Measurements from ENCODE around the gene TRPM4. TPM values are rescaled to one million over a fixed set of nuclear protein-coding genes. Genes with fewer than 3 reads are reported as not detected.
"Not testable (repeated sequence)": the region's sequence is repeated elsewhere in the genome, so short reads cannot be mapped to it uniquely, and the experiment has no call there.

Gene TRPM4
- total RNA-seq, 1 donor from 2014 or later, result 28.5 TPM

DNA sequence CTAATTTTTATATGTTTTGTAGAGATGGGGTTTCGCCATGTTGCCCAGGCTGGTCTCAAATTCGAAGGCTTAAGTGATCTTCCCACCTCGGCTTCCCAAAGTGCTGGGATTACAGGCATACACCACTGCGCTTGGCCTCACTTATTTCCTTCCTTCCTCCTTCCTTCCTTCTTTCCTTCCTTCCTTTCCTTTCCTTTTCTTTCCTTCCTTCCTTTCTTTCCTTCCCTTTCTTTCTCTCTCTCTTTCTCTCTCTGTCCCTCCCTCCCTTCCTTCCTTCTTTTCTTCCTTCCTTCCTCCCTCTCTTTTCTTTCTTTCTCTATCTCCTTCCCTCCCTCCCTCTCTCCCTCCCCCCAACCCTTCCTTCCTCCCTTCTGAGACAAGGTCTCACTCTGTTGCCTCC, 36.8 kb downstream of the TRPM4 start:
- Mint-ChIP-seq H3K9me3 (ENCODE audit: unreplicated experiment) (no peaks in the 10 kb centered on the region), H3K4me3 (ENCODE audit: unreplicated experiment) (no peak overlapping the region), H3K27me3 (ENCODE audit: unreplicated experiment) (no peaks in the 10 kb centered on the region), H3K27ac (ENCODE audit: unreplicated experiment) (no peak overlapping the region), H3K4me1 (ENCODE audit: unreplicated experiment) (peaks cover 5% of the 10 kb centered on the region), H3K36me3 (ENCODE audit: unreplicated experiment) (peaks cover 19% of the 10 kb centered on the region)
- TF ChIP-seq, protein P1, sequence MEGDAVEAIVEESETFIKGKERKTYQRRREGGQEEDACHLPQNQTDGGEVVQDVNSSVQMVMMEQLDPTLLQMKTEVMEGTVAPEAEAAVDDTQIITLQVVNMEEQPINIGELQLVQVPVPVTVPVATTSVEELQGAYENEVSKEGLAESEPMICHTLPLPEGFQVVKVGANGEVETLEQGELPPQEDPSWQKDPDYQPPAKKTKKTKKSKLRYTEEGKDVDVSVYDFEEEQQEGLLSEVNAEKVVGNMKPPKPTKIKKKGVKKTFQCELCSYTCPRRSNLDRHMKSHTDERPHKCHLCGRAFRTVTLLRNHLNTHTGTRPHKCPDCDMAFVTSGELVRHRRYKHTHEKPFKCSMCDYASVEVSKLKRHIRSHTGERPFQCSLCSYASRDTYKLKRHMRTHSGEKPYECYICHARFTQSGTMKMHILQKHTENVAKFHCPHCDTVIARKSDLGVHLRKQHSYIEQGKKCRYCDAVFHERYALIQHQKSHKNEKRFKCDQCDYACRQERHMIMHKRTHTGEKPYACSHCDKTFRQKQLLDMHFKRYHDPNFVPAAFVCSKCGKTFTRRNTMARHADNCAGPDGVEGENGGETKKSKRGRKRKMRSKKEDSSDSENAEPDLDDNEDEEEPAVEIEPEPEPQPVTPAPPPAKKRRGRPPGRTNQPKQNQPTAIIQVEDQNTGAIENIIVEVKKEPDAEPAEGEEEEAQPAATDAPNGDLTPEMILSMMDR (IDR thresholded peaks at IDR 0.05), result no peak
- no peak for DNase-seq (ENCODE audit: extremely low spot score, unreplicated experiment)

DNA sequence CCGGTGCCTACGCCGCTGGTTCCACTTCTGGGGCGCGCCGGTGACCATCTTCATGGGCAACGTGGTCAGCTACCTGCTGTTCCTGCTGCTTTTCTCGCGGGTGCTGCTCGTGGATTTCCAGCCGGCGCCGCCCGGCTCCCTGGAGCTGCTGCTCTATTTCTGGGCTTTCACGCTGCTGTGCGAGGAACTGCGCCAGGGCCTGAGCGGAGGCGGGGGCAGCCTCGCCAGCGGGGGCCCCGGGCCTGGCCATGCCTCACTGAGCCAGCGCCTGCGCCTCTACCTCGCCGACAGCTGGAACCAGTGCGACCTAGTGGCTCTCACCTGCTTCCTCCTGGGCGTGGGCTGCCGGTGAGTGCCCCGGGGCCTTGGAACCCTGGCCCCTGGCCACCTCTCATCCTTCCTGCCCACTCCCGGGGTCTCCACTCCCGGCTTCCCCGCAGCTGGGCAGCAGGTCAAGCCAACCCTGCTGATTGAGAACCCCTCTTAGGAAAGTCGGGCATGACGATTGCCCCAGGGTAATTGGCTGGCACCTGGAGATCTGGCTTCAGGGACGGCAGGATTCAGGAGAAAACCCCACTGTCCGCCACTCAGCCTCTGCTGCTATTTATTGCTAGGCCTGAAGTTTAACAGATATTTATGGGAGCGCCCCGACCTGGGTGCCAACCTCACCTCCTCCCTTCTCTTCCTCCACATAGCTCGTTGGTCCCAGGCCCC, 39.1 kb downstream of the TRPM4 start:
- H3K27ac Mint-ChIP-seq (ENCODE audit: unreplicated experiment), result no peak overlapping the region
- H3K4me3 Mint-ChIP-seq (ENCODE audit: unreplicated experiment), result no peak overlapping the region
- TF ChIP-seq, protein P1 (IDR thresholded peaks at IDR 0.05), result no peak
- H3K27me3 Mint-ChIP-seq (ENCODE audit: unreplicated experiment), result no peaks in the 10 kb centered on the region
- no peaks in the 10 kb centered on the region for H3K9me3 Mint-ChIP-seq (ENCODE audit: unreplicated experiment)
- peaks cover 16% of the 10 kb centered on the region for H3K36me3 Mint-ChIP-seq (ENCODE audit: unreplicated experiment)
- H3K4me1 Mint-ChIP-seq (ENCODE audit: unreplicated experiment), result peaks cover 5% of the 10 kb centered on the region
- no peak for DNase-seq (ENCODE audit: extremely low spot score, unreplicated experiment)

DNA sequence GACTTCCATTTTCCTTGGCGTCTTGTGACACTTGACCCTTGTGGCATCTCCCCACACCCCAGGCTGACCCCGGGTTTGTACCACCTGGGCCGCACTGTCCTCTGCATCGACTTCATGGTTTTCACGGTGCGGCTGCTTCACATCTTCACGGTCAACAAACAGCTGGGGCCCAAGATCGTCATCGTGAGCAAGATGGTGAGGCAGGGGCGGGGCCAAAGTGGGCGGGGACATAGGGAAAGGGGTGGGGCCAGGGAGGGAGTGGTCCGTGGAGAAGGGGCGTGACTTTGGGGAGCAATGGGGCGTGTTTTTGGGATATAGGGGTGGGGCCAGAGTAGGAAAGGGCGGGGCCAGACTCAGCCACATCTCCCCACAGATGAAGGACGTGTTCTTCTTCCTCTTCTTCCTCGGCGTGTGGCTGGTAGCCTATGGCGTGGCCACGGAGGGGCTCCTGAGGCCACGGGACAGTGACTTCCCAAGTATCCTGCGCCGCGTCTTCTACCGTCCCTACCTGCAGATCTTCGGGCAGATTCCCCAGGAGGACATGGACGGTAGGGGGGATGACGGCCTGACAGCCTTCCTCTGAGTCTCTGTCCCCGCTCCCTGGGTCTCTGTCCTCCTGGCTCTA, 42.8 kb downstream of the TRPM4 start:
- Mint-ChIP-seq H3K36me3 (ENCODE audit: unreplicated experiment) (peaks cover 20% of the 10 kb centered on the region), H3K4me1 (ENCODE audit: unreplicated experiment) (peaks cover 22% of the 10 kb centered on the region), H3K4me3 (ENCODE audit: unreplicated experiment) (no peak overlapping the region), H3K27ac (ENCODE audit: unreplicated experiment) (no peak overlapping the region), H3K9me3 (ENCODE audit: unreplicated experiment) (no peaks in the 10 kb centered on the region), H3K27me3 (ENCODE audit: unreplicated experiment) (no peaks in the 10 kb centered on the region)
- TF ChIP-seq, protein P1 (IDR thresholded peaks at IDR 0.05), result no peak
- DNase-seq (ENCODE audit: extremely low spot score, unreplicated experiment), result no peak

DNA sequence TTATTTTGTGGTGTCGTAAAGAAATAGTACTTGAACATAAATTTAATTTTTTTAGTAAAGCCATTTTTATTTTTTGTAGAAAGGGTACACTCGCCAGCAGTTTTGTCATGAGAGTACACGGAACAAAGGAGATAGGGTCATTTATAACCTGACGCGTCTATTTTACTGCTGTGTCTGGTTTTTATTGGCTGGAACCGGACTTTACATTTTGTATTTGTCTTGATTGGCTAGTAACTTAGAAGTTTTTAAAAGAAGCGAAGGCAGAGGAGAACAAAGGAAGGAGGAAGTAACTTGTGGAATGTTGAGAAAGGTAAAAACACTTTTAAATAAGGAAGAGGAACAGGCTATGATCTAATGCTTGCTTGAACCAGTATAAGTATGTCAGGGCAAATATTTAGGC, 43.5 kb downstream of the TRPM4 start:
- Mint-ChIP-seq H3K36me3 (ENCODE audit: unreplicated experiment) (peaks cover 20% of the 10 kb centered on the region), H3K27me3 (ENCODE audit: unreplicated experiment) (no peaks in the 10 kb centered on the region), H3K9me3 (ENCODE audit: unreplicated experiment) (no peaks in the 10 kb centered on the region), H3K4me3 (ENCODE audit: unreplicated experiment) (no peak overlapping the region), H3K4me1 (ENCODE audit: unreplicated experiment) (peaks cover 22% of the 10 kb centered on the region), H3K27ac (ENCODE audit: unreplicated experiment) (no peak overlapping the region)
- no peak for DNase-seq (ENCODE audit: extremely low spot score, unreplicated experiment)
- TF ChIP-seq, protein P1 (IDR thresholded peaks at IDR 0.05), result no peak

DNA sequence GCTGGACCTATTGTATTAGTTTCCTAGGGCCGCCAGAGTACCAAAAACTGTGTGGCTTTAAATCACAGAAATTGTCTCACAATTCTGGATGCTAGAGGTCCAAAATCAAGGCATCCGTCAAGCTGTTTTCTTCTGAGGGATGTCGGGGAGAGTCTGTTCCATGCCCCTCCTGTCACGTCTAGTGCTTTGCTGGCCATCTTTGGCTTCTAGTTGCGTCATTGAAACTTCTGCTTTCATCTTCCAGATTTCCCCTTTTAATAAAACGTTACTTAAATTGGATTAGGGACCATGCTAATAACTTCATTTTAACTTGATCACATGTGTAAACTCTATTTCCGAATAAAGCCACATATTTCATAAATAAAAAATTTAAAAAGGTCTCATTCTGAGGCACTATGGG, 47.5 kb downstream of the TRPM4 start:
- no peaks in the 10 kb centered on the region for H3K27me3 Mint-ChIP-seq (ENCODE audit: unreplicated experiment)
- H3K4me1 Mint-ChIP-seq (ENCODE audit: unreplicated experiment), result peaks cover 28% of the 10 kb centered on the region
- H3K27ac Mint-ChIP-seq (ENCODE audit: unreplicated experiment), result peak overlapping the region; percentile 78
- no peak overlapping the region for H3K4me3 Mint-ChIP-seq (ENCODE audit: unreplicated experiment)
- no peak for DNase-seq (ENCODE audit: extremely low spot score, unreplicated experiment)
- TF ChIP-seq, protein P1 (IDR thresholded peaks at IDR 0.05), result no peak
- peaks cover 20% of the 10 kb centered on the region for H3K36me3 Mint-ChIP-seq (ENCODE audit: unreplicated experiment)
- no peaks in the 10 kb centered on the region for H3K9me3 Mint-ChIP-seq (ENCODE audit: unreplicated experiment)

DNA sequence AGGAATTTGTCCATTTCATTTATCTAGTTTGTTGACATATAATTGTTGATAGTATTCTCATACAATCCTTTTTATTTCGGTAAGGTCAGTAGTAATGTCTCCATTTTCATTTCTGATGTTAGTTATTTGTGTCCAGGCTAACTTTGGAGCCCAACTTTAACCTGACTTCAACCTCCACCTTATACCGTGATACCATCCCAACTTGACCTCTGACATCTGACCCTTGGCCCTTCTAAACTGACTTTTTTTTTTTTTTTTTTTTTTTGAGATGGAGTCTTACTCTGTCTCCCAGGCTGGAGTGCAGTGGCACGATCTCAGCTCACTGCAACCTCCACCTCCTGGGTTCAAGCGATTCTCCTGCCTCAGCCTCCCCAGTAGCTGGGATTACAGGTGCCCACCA, 51.9 kb downstream of the TRPM4 start:
- not testable (repeated sequence) for H3K4me3 Mint-ChIP-seq (ENCODE audit: unreplicated experiment); DNase-seq (ENCODE audit: extremely low spot score, unreplicated experiment); H3K27me3 Mint-ChIP-seq (ENCODE audit: unreplicated experiment); H3K27ac Mint-ChIP-seq (ENCODE audit: unreplicated experiment); H3K36me3 Mint-ChIP-seq (ENCODE audit: unreplicated experiment); H3K9me3 Mint-ChIP-seq (ENCODE audit: unreplicated experiment)
- H3K4me1 Mint-ChIP-seq (ENCODE audit: unreplicated experiment), result peaks cover 20% of the 10 kb centered on the region
